GM23338 (cell line): Measurements from ENCODE around the gene CHN1. TPM values are rescaled to one million over a fixed set of nuclear protein-coding genes. Genes with fewer than 3 reads are reported as not detected.

Experiments
- ATAC-seq: fragments of 200-7000 bp; cut with Tn5 transposase; 3 replicates; pipeline ENCODE4 v1.9.1; 2020
- DNase-seq: peaks from one replicate; pipeline ENCODE4 v3.0.0-alpha.2; 2015; ENCODE audit warnings: low spot score
- H2AFZ ChIP-seq: fragments of 200-600 bp; sonication (generic); 2 replicates; pipeline ENCODE4 v1.8.0; 2016; ENCODE audit warnings: antibody characterized with exemption, mild to moderate bottlenecking, moderate library complexity
- H3F3A ChIP-seq: fragments of 200-600 bp; sonication (generic); replicated peaks from 2 replicates; pipeline ENCODE4 v1.8.0; 2017; ENCODE audit warnings: antibody characterized with exemption, mixed run types, low read depth
- H3K27ac ChIP-seq: fragments of 200-600 bp; sonication (generic); 2 replicates; pipeline ENCODE4 v1.6.1; 2016; ENCODE audit warnings: low read depth
- H3K27me3 ChIP-seq: fragments of 200-600 bp; sonication (generic); 2 replicates; pipeline ENCODE4 v1.8.0; 2016; ENCODE audit warnings: mild to moderate bottlenecking, mixed run types, moderate library complexity; ENCODE audit not compliant: insufficient read depth
- H3K36me3 ChIP-seq: fragments of 200-600 bp; sonication (generic); 2 replicates; pipeline ENCODE4 v1.8.0; 2016; ENCODE audit warnings: mild to moderate bottlenecking; ENCODE audit not compliant: insufficient read depth
- H3K4me1 ChIP-seq: fragments of 200-600 bp; sonication (generic); 2 replicates; pipeline ENCODE4 v1.8.0; 2016; ENCODE audit warnings: mild to moderate bottlenecking, moderate library complexity; ENCODE audit not compliant: insufficient read depth
- H3K4me2 ChIP-seq: fragments of 200-600 bp; sonication (generic); 2 replicates; pipeline ENCODE4 v1.7.1; 2017; ENCODE audit warnings: mixed run types
- H3K4me3 ChIP-seq: fragments of 200-600 bp; sonication (generic); 2 replicates; pipeline ENCODE4 v1.6.1; 2016; ENCODE audit warnings: mixed run types
- H3K79me2 ChIP-seq: fragments of 200-600 bp; sonication (generic); replicated peaks from 2 replicates; pipeline ENCODE4 v1.8.0; 2017; ENCODE audit warnings: mild to moderate bottlenecking; ENCODE audit not compliant: insufficient read depth
- H3K9me2 ChIP-seq: fragments of 200-600 bp; sonication (generic); 2 replicates; pipeline ENCODE4 v1.8.0; 2017; ENCODE audit not compliant: insufficient read depth
- H4K20me1 ChIP-seq: fragments of 200-600 bp; sonication (generic); replicated peaks from 2 replicates; pipeline ENCODE4 v1.8.0; 2017; ENCODE audit warnings: mild to moderate bottlenecking; ENCODE audit not compliant: insufficient read depth
- H3K27ac Mint-ChIP-seq: 2 replicates; pipeline ENCODE4 v1.8.0; 2020; ENCODE audit warnings: inconsistent platforms, mild to moderate bottlenecking, moderate library complexity, mixed read lengths
- H3K27me3 Mint-ChIP-seq: 3 replicates; pipeline ENCODE4 v1.8.0; 2022; ENCODE audit warnings: low read depth, mild to moderate bottlenecking, moderate library complexity, mixed read lengths, inconsistent platforms; ENCODE audit not compliant: insufficient read depth, poor library complexity
- H3K36me3 Mint-ChIP-seq: 3 replicates; pipeline ENCODE4 v1.8.0; 2021; ENCODE audit warnings: low read depth, mild to moderate bottlenecking, inconsistent platforms, moderate library complexity, mixed read lengths
- H3K4me1 Mint-ChIP-seq: 3 replicates; pipeline ENCODE4 v1.8.0; 2020; ENCODE audit warnings: mild to moderate bottlenecking, inconsistent platforms, mixed read lengths
- H3K4me3 Mint-ChIP-seq: 3 replicates; pipeline ENCODE4 v1.8.0; 2021; ENCODE audit warnings: moderate library complexity, mild to moderate bottlenecking, inconsistent platforms, mixed read lengths
- H3K9me3 Mint-ChIP-seq: 3 replicates; pipeline ENCODE4 v1.8.0; 2020; ENCODE audit warnings: moderate library complexity, mild to moderate bottlenecking, inconsistent platforms, mixed read lengths
- CREB1 ChIP-seq: fragments of 250-450 bp; sonication (Bioruptor Pico); IDR thresholded peaks from 2 replicates; pipeline ENCODE4 v1.5.0; 2020; ENCODE audit warnings: low read depth, mild to moderate bottlenecking, moderate library complexity
- CTCF ChIP-seq, 2 experiments: fragments of 200-600 bp in 1 of 2; sonication (generic) in 1 of 2; conservative IDR thresholded peaks; 2 replicates each; pipeline versions ENCODE4 v1.5.1 to v1.6.1; 2016 to 2017; ENCODE audit warnings: antibody characterized with exemption in 2 of 2, low read depth in 2 of 2, mild to moderate bottlenecking in 2 of 2, moderate library complexity in 1 of 2
- EZH2phosphoT487 ChIP-seq: fragments of 200-600 bp; sonication (generic); IDR thresholded peaks from one replicate; pipeline ENCODE4 v1.8.1; 2018; ENCODE audit warnings: antibody characterized with exemption; ENCODE audit not compliant: unreplicated experiment
- POLR2AphosphoS5 ChIP-seq: IDR thresholded peaks from 2 replicates; pipeline ENCODE4 v1.6.1; 2016; ENCODE audit warnings: antibody characterized with exemption, low read depth
- ZNF114 ChIP-seq: fragments of 250-450 bp; sonication (Bioruptor Pico); IDR thresholded peaks from 2 replicates; pipeline ENCODE4 v1.5.0; 2020; ENCODE audit warnings: mild to moderate bottlenecking, moderate library complexity
- ZNF331 ChIP-seq: fragments of 250-450 bp; sonication (Bioruptor Pico); IDR thresholded peaks from 2 replicates; pipeline ENCODE4 v1.5.0; 2020; ENCODE audit warnings: low read depth, mild to moderate bottlenecking, moderate library complexity
- polyA plus RNA-seq: library from polyadenylated mRNA; unstranded; fragments of >200 nt; fragmentation: Nextera tagmentation; extraction: Ambion mirVana; gene quantifications from 2 replicates; pipeline ENCODE4 v1.2.1, GENCODE V29; 2016
- total RNA-seq: library from RNA; depleted of rRNA; stranded (reverse); fragments of >200 nt; shearing (Covaris generic); gene quantifications from 2 replicates; pipeline ENCODE4 v1.2.3, GENCODE V29; 2014

CHN1 gene
- total and polyA plus RNA-seq, 2 experiments from 2014 or later = 28.1 to 36.5 TPM

- Histone ChIP-seq H3K4me3 (no peak overlapping the region), H3F3A (no peaks in the 10 kb centered on the region), H3K36me3 (peaks cover under 1% of the 10 kb centered on the region; the same call in 1 of the 2 replicates), H3K79me2 (no peaks in the 10 kb centered on the region), H4K20me1 (no peaks in the 10 kb centered on the region), H3K27me3 (no peaks in the 10 kb centered on the region), H3K4me1 (peaks cover 17% of the 10 kb centered on the region), H3K27ac (peak overlapping the region; percentile 50; the same call in 1 of the 2 replicates), H3K4me2 (no peak overlapping the region), H2AFZ (no peak overlapping the region), H3K9me2 (no peaks in the 10 kb centered on the region)
- DNase-seq (no peak), ATAC-seq (no peak)
- peaks cover 27% of the 10 kb centered on the region for H3K4me1 Mint-ChIP-seq
- no peak overlapping the region for H3K4me3 Mint-ChIP-seq
- H3K9me3 Mint-ChIP-seq = peaks cover 8% of the 10 kb centered on the region
- H3K27ac Mint-ChIP-seq = no peak overlapping the region
- H3K27me3 Mint-ChIP-seq = peaks cover 5% of the 10 kb centered on the region
- no peak for TF ChIP-seq POLR2AphosphoS5
- peaks cover 53% of the 10 kb centered on the region for H3K36me3 Mint-ChIP-seq
Measured at GRCh38 chr2:174918886-174919526, 86.2 kb downstream of the CHN1 start.

GRCh38 chr2:174916270-174916930, 88.8 kb downstream of the CHN1 start:
- Histone ChIP-seq H3K27me3 (no peaks in the 10 kb centered on the region), H3F3A (no peaks in the 10 kb centered on the region), H3K9me2 (no peaks in the 10 kb centered on the region), H3K4me2 (no peak overlapping the region), H3K27ac (peak overlapping the region; percentile 15; the same call in 1 of the 2 replicates), H2AFZ (no peak overlapping the region), H3K4me1 (peaks cover 15% of the 10 kb centered on the region), H3K4me3 (no peak overlapping the region), H4K20me1 (no peaks in the 10 kb centered on the region), H3K79me2 (no peaks in the 10 kb centered on the region), H3K36me3 (peaks cover 3% of the 10 kb centered on the region; the same call in 1 of the 2 replicates)
- no peak for DNase-seq
- no peak overlapping the region for H3K4me3 Mint-ChIP-seq
- peaks cover 2% of the 10 kb centered on the region for H3K9me3 Mint-ChIP-seq
- peaks cover 3% of the 10 kb centered on the region for H3K27me3 Mint-ChIP-seq
- peaks cover 24% of the 10 kb centered on the region for H3K4me1 Mint-ChIP-seq
- TF ChIP-seq ZNF114 (CRISPR knock-in tag) (no peak), CTCF (conservative IDR thresholded peaks at IDR 0.05; ENCODE audit: low read depth in 2 of 2) (no peak), ZNF331 (CRISPR knock-in tag) (no peak)
- no peak for ATAC-seq
- peaks cover 42% of the 10 kb centered on the region for H3K36me3 Mint-ChIP-seq
- H3K27ac Mint-ChIP-seq = no peak overlapping the region

- Histone ChIP-seq H2AFZ (no peak overlapping the region), H3F3A (no peaks in the 10 kb centered on the region), H3K27ac (no peak overlapping the region; the same call in 1 of the 2 replicates), H3K27me3 (no peaks in the 10 kb centered on the region), H3K79me2 (no peaks in the 10 kb centered on the region), H3K9me2 (no peaks in the 10 kb centered on the region), H3K36me3 (peaks cover 3% of the 10 kb centered on the region; the same call in 1 of the 2 replicates), H3K4me2 (no peak overlapping the region; the same call in 1 of the 2 replicates), H3K4me3 (no peak overlapping the region), H3K4me1 (peaks cover 15% of the 10 kb centered on the region), H4K20me1 (no peaks in the 10 kb centered on the region)
- peaks cover 33% of the 10 kb centered on the region for H3K36me3 Mint-ChIP-seq
- peaks cover 25% of the 10 kb centered on the region for H3K4me1 Mint-ChIP-seq
- H3K27ac Mint-ChIP-seq = peak overlapping the region; percentile 8; the same call in 1 of the 2 replicates
- peaks cover 3% of the 10 kb centered on the region for H3K27me3 Mint-ChIP-seq
- ATAC-seq = peak; percentile 45
- no peak for DNase-seq
- H3K9me3 Mint-ChIP-seq = no peaks in the 10 kb centered on the region
- H3K4me3 Mint-ChIP-seq = no peak overlapping the region
- TF ChIP-seq CTCF (conservative IDR thresholded peaks at IDR 0.05; ENCODE audit: low read depth in 2 of 2) = no peak
- no peak for TF ChIP-seq CREB1
- no peak for TF ChIP-seq EZH2phosphoT487
Measured at GRCh38 chr2:174914853-174915760, 90.1 kb downstream of the CHN1 start.
